ENCODE data around the gene PLD1.
"Not testable (repeated sequence)": the region's sequence is repeated elsewhere in the genome, so short reads cannot be mapped to it uniquely, and the experiment has no call there.

The PLD1 gene

GRCh38 chr3:171699601-171700000 lies 110.7 kb downstream of the PLD1 start:
- no peak for DNase-seq (ENCODE audit: low read depth, low spot score)

GRCh38 chr3:171696805-171697204 lies 113.5 kb downstream of the PLD1 start:
- no peak for DNase-seq (ENCODE audit: low read depth, low spot score)

DNA sequence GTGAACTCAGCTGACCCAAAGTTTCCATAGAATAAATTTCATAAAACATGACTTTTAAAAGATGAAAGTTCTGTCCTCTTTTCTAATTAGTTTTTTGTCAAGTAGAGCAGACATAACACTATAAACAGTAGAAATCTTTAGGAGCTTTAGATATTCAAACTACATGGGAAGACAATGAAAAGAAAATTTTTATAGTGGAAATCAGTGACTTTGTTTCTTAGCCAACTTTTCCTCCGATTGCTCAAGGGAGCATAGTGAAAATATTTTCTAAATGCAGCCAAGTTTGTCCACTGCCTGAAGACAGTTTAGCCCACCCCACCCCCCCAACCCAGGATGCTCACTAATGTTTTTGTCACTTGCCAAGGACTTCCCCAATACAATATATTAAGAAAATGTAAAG lies 114.9 kb downstream of the PLD1 start:
- no peak for DNase-seq (ENCODE audit: low read depth, low spot score)

GRCh38 chr3:171694888-171695287 lies 115.4 kb downstream of the PLD1 start:
- no peak for DNase-seq (ENCODE audit: low read depth, low spot score)

- not testable (repeated sequence) for DNase-seq (ENCODE audit: low read depth, low spot score)
Measured at GRCh38 chr3:171692551-171692950, 117.7 kb downstream of the PLD1 start.

GRCh38 chr3:171691485-171691884 lies 118.8 kb downstream of the PLD1 start:
- DNase-seq (ENCODE audit: low read depth, low spot score) = no peak

GRCh38 chr3:171690281-171690680 lies 120.0 kb downstream of the PLD1 start:
- no peak for DNase-seq (ENCODE audit: low read depth, low spot score)

DNA sequence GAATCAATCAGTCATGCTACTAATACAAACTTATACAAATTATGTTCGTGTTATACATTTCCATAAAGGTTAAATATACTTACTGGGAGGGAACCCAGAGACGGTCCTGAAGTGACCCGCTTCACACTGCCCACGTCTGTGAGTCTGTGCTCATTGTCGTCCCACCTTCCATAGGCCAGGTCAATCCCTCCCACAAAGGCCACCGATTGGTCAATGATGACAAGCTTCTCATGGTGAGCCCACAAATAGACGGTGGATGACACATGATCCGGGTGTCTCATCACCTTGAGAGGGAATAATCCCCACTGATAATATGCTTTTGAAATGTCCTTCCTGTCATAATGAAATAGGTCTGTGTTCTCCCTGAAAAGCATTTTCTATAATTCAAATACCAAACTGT lies 121.7 kb downstream of the PLD1 start:
- no peak for DNase-seq (ENCODE audit: low read depth, low spot score)

DNA sequence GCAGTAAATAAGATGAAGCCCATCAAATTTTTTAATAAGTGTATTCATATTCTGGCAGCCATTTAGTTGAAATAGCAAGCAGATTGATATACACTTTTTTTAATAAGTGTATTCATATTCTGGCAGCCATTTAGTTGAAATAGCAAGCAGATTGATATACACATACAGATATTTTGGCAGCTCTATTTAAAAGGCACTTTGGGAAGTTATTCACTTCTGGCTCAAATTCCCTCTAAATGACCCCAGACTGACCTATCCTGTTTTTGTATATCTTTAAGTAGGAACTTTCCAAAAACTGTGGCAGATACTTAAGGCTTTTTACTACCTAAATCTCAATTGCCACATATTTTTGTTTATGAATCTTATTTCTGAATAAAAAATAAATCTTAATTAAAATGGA lies 122.3 kb downstream of the PLD1 start:
- DNase-seq (ENCODE audit: low read depth, low spot score) = no peak

DNA sequence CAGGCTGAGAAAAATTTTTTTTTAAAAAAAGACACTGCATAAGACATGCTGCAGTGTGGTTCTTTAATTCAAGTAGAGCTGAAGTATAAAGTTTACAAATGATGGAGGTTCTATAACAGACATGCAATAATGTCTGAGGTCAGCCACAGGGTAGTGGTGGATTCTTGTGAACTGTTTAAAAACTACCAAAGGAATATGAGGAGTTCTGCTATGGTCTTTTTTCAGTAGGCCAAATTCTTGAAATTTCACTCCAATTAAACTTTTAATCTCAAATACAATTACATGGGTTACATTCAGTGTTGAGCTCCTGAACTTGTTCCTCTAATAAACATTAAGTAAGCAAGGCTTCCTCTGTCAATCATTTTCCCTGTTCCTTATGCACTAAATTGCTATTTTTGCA lies 122.7 kb downstream of the PLD1 start:
- DNase-seq (ENCODE audit: low read depth, low spot score) = no peak

GRCh38 chr3:171687064-171687463 lies 123.2 kb downstream of the PLD1 start:
- DNase-seq (ENCODE audit: low read depth, low spot score) = no peak

DNA sequence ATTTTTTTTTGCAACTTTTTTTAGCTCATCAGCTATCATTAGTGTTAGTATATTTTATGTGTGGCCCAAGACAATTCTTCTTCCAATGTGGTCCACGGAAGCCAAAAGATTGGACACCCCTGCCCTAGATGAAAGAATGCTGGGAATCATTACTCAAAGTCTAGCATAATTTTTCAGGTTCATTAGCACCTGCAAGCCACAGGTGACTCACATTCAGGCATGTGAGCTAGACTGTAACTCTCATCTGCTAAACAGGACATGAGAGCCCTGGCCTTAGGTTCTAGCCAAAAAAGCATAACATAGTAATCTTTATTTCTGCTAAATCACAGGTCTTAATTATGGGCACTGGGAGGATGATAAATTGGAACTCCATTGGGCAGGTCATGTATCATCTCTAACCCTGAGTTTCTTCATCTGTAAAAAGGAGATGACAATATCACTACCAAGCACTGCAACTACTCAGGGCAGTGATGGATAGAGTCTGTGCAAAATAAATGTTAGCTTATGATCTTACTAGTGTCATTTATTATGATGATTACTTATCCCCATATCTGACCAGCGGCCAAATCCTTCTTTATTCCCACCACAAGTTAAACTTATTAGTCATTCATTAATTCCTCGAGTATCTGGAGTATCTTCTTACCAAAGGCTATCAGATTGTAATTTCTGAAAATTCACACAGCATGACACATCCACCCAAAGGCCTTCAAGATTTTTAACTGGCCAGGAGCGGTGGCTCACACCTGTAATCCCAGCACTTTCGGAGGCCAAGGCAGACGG lies 125.0 kb downstream of the PLD1 start:
- DNase-seq (ENCODE audit: low read depth, low spot score) = no peak

DNA sequence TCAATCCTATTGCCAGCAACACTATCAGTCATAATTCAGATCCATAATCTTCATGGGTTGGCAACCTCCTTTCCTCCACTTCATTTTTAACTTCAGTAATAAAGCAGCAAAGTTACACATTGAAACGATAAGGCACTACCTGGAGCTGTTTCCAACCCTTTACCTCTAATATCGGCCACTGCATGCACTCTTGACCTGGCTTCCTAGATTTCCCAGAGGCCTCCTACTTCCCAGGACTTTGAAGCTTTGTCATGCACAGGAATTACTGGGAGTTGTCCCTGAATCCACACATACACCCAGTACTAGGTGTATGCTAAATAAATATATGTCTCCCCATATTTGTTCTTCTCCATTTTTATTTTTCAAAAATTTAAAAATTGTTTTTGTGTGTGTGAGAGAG lies 126.1 kb downstream of the PLD1 start:
- DNase-seq (ENCODE audit: low read depth, low spot score) = no peak

DNA sequence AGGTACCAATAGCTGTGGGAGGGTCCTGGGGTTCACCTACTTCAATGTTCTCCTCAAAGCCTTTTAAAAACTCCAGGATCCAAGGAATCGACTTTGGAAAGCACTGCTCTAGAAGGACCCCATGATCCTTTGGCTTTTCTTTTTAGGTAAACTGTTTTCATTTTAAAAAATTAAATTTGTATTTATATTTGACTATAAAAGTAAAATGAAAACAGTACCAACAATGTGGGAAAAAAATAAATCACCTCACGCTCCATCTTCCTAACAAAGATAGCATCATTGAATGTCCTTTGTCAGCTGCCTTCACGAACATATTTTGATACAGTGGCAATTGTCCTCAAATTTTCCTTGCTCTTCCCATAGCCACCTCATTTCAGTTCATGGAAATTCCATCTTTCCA lies 127.5 kb downstream of the PLD1 start:
- DNase-seq (ENCODE audit: low read depth, low spot score) = no peak

- DNase-seq (ENCODE audit: low read depth, low spot score) = no peak
Measured at GRCh38 chr3:171680726-171681411, 129.4 kb downstream of the PLD1 start.

GRCh38 chr3:171678971-171679492 lies 131.3 kb downstream of the PLD1 start:
- DNase-seq (ENCODE audit: low read depth, low spot score) = no peak

- DNase-seq (ENCODE audit: low read depth, low spot score) = no peak
Measured at GRCh38 chr3:171677706-171678105, 132.6 kb downstream of the PLD1 start.

- DNase-seq (ENCODE audit: low read depth, low spot score) = no peak
Measured at GRCh38 chr3:171676601-171677175, 133.6 kb downstream of the PLD1 start.

- DNase-seq (ENCODE audit: low read depth, low spot score) = no peak
Measured at GRCh38 chr3:171673951-171674350, 136.3 kb downstream of the PLD1 start.

DNA sequence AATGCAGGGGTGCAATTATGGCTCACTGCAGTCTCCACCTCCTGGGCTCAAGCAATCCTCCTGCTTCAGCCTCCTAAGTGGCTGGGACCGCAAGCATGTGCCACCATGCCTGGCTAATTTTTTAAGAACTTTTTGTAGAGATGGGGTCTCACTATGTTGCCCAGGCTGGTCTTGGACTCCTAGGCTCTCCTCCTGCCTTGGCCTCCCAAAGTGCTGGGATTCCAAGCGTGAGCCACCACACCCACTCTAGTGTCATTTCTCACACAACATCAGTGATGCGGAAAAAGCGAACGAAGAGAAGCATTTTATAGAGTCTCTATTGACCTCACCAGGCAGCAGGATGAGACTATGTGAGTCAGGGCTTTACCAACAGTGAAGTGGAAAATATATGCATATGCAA lies 137.7 kb downstream of the PLD1 start:
- DNase-seq (ENCODE audit: low read depth, low spot score) = no peak

- DNase-seq (ENCODE audit: low read depth, low spot score) = no peak
Measured at GRCh38 chr3:171672124-171672523, 138.2 kb downstream of the PLD1 start.

- DNase-seq (ENCODE audit: low read depth, low spot score) = no peak
Measured at GRCh38 chr3:171671709-171672108, 138.6 kb downstream of the PLD1 start.

- DNase-seq (ENCODE audit: low read depth, low spot score) = no peak
Measured at GRCh38 chr3:171666516-171666915, 143.8 kb downstream of the PLD1 start.
